ENCODE results near the gene OR4D5. TPM values are rescaled to one million over a fixed set of nuclear protein-coding genes. Genes with fewer than 3 reads are reported as not detected.

The OR4D5 gene
- total and polyA plus RNA-seq, 2 of the 8 experiments (the other 6 are each of a cell fraction or from before 2014, with no cell fraction given), result not detected

DNA sequence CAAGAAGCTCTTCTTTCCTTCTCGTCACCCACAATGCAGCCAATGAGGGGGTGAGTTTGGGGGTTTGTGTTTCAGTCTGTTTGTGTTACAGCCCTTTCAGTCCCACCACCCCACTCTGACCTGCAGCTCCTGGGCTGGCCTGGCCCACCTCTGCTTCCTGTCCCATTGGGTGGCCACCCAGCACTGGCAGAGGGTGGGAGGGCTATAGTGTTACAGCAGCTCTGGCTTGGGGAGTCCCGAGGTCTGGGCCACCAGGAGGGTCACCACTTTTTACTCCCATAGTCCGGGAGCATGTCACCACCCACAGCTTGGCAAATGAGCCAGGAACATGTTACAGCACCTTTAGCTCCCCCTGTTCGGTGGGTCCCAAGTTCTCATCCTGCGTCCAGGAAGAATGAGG lies 39.9 kb downstream of the OR4D5 start (continued):
- TF ChIP-seq, protein P1, sequence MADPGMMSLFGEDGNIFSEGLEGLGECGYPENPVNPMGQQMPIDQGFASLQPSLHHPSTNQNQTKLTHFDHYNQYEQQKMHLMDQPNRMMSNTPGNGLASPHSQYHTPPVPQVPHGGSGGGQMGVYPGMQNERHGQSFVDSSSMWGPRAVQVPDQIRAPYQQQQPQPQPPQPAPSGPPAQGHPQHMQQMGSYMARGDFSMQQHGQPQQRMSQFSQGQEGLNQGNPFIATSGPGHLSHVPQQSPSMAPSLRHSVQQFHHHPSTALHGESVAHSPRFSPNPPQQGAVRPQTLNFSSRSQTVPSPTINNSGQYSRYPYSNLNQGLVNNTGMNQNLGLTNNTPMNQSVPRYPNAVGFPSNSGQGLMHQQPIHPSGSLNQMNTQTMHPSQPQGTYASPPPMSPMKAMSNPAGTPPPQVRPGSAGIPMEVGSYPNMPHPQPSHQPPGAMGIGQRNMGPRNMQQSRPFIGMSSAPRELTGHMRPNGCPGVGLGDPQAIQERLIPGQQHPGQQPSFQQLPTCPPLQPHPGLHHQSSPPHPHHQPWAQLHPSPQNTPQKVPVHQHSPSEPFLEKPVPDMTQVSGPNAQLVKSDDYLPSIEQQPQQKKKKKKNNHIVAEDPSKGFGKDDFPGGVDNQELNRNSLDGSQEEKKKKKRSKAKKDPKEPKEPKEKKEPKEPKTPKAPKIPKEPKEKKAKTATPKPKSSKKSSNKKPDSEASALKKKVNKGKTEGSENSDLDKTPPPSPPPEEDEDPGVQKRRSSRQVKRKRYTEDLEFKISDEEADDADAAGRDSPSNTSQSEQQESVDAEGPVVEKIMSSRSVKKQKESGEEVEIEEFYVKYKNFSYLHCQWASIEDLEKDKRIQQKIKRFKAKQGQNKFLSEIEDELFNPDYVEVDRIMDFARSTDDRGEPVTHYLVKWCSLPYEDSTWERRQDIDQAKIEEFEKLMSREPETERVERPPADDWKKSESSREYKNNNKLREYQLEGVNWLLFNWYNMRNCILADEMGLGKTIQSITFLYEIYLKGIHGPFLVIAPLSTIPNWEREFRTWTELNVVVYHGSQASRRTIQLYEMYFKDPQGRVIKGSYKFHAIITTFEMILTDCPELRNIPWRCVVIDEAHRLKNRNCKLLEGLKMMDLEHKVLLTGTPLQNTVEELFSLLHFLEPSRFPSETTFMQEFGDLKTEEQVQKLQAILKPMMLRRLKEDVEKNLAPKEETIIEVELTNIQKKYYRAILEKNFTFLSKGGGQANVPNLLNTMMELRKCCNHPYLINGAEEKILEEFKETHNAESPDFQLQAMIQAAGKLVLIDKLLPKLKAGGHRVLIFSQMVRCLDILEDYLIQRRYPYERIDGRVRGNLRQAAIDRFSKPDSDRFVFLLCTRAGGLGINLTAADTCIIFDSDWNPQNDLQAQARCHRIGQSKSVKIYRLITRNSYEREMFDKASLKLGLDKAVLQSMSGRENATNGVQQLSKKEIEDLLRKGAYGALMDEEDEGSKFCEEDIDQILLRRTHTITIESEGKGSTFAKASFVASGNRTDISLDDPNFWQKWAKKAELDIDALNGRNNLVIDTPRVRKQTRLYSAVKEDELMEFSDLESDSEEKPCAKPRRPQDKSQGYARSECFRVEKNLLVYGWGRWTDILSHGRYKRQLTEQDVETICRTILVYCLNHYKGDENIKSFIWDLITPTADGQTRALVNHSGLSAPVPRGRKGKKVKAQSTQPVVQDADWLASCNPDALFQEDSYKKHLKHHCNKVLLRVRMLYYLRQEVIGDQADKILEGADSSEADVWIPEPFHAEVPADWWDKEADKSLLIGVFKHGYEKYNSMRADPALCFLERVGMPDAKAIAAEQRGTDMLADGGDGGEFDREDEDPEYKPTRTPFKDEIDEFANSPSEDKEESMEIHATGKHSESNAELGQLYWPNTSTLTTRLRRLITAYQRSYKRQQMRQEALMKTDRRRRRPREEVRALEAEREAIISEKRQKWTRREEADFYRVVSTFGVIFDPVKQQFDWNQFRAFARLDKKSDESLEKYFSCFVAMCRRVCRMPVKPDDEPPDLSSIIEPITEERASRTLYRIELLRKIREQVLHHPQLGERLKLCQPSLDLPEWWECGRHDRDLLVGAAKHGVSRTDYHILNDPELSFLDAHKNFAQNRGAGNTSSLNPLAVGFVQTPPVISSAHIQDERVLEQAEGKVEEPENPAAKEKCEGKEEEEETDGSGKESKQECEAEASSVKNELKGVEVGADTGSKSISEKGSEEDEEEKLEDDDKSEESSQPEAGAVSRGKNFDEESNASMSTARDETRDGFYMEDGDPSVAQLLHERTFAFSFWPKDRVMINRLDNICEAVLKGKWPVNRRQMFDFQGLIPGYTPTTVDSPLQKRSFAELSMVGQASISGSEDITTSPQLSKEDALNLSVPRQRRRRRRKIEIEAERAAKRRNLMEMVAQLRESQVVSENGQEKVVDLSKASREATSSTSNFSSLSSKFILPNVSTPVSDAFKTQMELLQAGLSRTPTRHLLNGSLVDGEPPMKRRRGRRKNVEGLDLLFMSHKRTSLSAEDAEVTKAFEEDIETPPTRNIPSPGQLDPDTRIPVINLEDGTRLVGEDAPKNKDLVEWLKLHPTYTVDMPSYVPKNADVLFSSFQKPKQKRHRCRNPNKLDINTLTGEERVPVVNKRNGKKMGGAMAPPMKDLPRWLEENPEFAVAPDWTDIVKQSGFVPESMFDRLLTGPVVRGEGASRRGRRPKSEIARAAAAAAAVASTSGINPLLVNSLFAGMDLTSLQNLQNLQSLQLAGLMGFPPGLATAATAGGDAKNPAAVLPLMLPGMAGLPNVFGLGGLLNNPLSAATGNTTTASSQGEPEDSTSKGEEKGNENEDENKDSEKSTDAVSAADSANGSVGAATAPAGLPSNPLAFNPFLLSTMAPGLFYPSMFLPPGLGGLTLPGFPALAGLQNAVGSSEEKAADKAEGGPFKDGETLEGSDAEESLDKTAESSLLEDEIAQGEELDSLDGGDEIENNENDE (IDR thresholded peaks at IDR 0.05; ENCODE audit: insufficient replicate concordance, low read length), result no peak
- TF ChIP-seq CBX5 (IDR thresholded peaks at IDR 0.05; ENCODE audit: low read depth, low read length) (no peak), ZNF274 (IDR thresholded peaks at IDR 0.05; ENCODE audit: borderline replicate concordance, extremely low read depth, low read length) (no peak), HDAC6 (IDR thresholded peaks at IDR 0.05; ENCODE audit: low read depth, low read length) (no peak)
- TF ChIP-seq, protein P2, sequence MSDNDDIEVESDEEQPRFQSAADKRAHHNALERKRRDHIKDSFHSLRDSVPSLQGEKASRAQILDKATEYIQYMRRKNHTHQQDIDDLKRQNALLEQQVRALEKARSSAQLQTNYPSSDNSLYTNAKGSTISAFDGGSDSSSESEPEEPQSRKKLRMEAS (IDR thresholded peaks at IDR 0.05), result no peak
